Large intestine (tissue), 3 donors: Measurements from ENCODE around the gene SDK2. TPM values are rescaled to one million over a fixed set of nuclear protein-coding genes. Genes with fewer than 3 reads are reported as not detected.

Experiments
- DNase-seq, 2 donors: peaks; one replicate each; pipeline versions ENCODE4 v3.0.0 to v3.0.0-alpha.2; 2013
- H3K27ac ChIP-seq: one replicate; pipeline ENCODE4 v1.5.1; 2013; ENCODE audit warnings: low read length
- H3K27me3 ChIP-seq: 2 replicates; pipeline ENCODE4 v1.6.1; 2013; ENCODE audit warnings: low read length; ENCODE audit not compliant: control insufficient read depth, insufficient read depth
- H3K36me3 ChIP-seq: 2 replicates; pipeline ENCODE4 v1.6.1; 2013; ENCODE audit warnings: low read length; ENCODE audit not compliant: control insufficient read depth, insufficient read depth
- H3K4me1 ChIP-seq: one replicate; pipeline ENCODE4 v1.6.1; 2013; ENCODE audit warnings: low read length; ENCODE audit not compliant: control insufficient read depth, insufficient read depth
- H3K4me3 ChIP-seq: one replicate; pipeline ENCODE4 v1.5.1; 2013; ENCODE audit warnings: low read length
- H3K9me3 ChIP-seq: one replicate; pipeline ENCODE4 v1.6.1; 2013; ENCODE audit warnings: mild to moderate bottlenecking, low read depth, low read length, moderate library complexity; ENCODE audit not compliant: control insufficient read depth
- WGBS: methylation state at CpG from one replicate; pipeline ENCODE4 v1.1.5; 2013; ENCODE audit warnings: low lambda C conversion rate; ENCODE audit not compliant: insufficient coverage; 5-methylcytosine and 5-hydroxymethylcytosine counted together
- polyA plus RNA-seq: library from polyadenylated mRNA; unstranded; fragments of 120-200 nt; gene quantifications from one replicate; pipeline ENCODE4 v1.2.1, GENCODE V29; 2013

SDK2 gene
- polyA plus RNA-seq, 1 donor: 0.94 TPM

DNA sequence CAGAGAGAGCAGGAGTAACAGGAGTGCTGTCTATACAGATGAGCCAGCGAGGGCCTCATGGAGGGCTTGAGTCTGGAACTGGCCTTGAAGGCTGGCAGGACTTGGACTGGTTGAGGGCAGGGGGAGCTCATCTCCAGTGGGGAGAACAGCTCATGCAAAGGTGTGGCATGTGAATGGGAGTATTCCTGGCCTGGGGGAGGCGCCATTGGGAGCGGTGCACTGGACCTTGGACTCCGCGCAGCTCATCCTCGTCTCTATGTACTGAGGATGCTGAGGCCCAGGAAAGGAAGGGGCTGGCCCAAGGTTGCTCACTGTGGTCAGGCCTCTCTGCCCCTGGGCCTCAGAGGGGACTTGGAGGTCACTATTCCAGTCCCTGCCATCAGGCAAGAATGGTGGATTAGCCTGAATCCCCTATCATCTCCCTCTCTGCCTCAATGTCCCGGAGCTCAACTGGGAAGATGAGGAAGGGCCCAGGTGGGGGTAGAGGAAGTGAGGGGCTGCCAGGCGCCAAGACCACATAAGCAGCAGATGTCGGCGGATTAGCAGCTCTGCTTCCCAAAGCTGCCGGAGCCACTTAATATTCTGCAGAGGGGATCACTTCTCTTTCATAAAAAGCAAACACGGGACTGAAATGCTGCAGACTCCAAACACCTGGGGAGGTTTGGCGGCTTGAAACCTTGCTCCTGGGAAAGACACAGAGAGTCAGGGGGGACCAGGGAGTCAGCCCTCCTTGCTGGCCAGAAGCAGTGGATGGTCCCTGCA is 88.9 kb downstream of the SDK2 start:
- DNase-seq: no peak
- Histone ChIP-seq H3K4me3 (no peak overlapping the region), H3K9me3 (no peaks in the 10 kb centered on the region), H3K4me1 (no peaks in the 10 kb centered on the region), H3K27me3 (peaks cover 4% of the 10 kb centered on the region), H3K36me3 (no peaks in the 10 kb centered on the region), H3K27ac (no peak overlapping the region)
- WGBS: no CpG with 5 or more reads among the region's 13 CpGs

DNA sequence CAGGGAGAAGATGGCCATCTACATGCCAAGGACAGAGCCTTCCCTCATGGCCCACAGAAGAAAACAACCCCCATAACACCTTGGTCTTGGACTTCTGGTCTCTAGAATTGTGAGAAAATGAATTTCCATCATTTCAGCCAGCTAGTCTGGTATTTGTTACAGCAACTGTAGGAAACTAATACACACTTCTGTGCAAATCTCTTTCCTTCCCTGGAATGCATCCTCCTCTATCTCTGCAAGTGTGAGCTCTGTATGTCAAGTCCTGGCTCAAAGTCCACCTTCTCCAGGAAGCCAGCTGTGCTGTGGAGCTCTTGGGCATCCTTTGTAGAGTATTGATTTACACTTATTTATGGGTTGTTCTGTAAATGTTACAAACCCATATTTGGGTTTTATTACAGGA is 89.7 kb downstream of the SDK2 start:
- Histone ChIP-seq H3K4me3 (no peak overlapping the region), H3K9me3 (no peaks in the 10 kb centered on the region), H3K4me1 (no peaks in the 10 kb centered on the region), H3K27me3 (peaks cover 4% of the 10 kb centered on the region), H3K36me3 (no peaks in the 10 kb centered on the region), H3K27ac (no peak overlapping the region)
- DNase-seq: no peak

DNA sequence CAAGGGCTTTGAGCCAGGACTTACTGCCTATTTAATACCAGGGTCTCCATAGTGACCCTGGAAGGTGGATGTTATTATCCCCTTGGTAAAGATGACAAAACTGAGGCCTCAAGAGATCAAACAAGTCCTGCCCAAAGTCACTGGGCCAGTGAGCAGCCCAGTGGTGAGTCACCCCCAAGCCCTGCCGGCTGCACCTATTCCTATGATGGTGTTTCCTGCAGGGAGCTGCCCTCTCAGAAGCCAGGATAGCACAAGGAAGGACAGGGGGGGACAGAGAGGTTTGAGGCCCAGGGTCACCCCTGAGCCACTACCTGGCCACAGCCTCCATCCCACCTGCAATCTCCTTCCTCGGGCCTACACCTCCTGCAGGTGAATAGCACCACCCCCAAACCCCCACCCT is 90.9 kb downstream of the SDK2 start:
- H3K36me3 ChIP-seq: no peaks in the 10 kb centered on the region
- H3K27me3 ChIP-seq: peaks cover 4% of the 10 kb centered on the region
- H3K4me3 ChIP-seq: no peak overlapping the region
- no peak for DNase-seq
- H3K27ac ChIP-seq: no peak overlapping the region
- no peaks in the 10 kb centered on the region for H3K4me1 ChIP-seq
- WGBS: no CpG with 5 or more reads among the region's 2 CpGs
- H3K9me3 ChIP-seq: no peaks in the 10 kb centered on the region

DNA sequence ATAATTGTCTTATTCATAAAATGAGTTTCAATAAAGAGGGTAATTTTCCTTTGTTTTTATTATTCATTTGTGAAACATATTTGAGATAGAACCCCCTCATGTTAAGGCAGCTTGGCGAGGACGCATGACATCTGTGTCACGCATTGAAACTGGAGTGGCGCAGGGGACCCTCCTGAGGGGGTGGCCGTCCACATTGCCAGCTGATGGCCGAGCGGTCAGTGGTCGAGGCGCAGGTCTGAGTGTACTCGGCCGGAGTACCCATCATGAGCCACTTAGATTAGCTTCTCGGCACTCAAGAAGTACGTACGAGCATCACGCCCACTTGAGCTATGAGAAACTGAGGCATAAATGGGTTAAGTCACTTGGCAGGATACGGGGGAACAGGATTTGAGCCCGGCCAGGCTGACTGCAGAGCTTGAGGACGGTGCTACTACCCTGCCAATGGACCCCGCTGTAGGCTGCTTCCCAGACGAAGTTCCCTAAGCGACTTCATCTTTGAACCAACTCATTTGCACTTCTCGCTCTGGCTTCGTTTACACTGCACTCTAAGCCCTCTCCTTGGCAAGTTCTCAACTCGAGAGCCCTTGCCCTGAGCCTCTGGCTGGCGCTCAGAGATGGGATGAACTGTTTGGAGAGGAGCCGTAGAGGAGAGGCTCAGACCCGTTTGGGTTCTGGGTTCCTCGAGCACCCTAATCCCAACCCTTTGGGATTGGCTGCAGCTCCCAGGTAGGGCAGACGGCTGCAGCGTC is 91.8 kb downstream of the SDK2 start:
- no peak overlapping the region for H3K4me3 ChIP-seq
- peaks cover 4% of the 10 kb centered on the region for H3K27me3 ChIP-seq
- H3K36me3 ChIP-seq: no peaks in the 10 kb centered on the region
- H3K9me3 ChIP-seq: no peaks in the 10 kb centered on the region
- no CpG with 5 or more reads among the region's 30 CpGs for WGBS
- no peaks in the 10 kb centered on the region for H3K4me1 ChIP-seq
- no peak overlapping the region for H3K27ac ChIP-seq
- DNase-seq: no peak

DNA sequence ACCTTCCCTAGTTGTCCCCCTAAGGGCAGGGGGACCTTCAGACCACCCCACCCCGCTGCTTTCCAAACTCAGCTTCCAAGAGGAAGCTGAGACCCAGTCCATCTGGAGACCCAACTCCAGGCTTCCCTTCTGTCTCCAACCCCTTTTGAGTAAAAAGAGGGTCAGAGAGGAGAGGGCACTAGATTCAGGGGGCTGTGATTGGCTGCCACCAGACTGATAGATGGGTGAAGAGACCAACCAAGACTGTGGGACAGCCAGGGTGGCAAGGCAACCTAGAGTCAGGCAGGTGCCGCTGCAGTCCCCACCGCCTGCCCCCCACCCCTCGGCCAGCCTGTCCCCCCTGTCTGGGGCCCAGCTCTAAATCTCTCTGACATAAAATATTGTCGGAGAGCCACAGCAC is 92.5 kb downstream of the SDK2 start:
- H3K36me3 ChIP-seq: no peaks in the 10 kb centered on the region
- no peak overlapping the region for H3K4me3 ChIP-seq
- H3K4me1 ChIP-seq: no peaks in the 10 kb centered on the region
- peaks cover 4% of the 10 kb centered on the region for H3K27me3 ChIP-seq
- no peaks in the 10 kb centered on the region for H3K9me3 ChIP-seq
- WGBS: no CpG with 5 or more reads among the region's 5 CpGs
- H3K27ac ChIP-seq: no peak overlapping the region
- no peak for DNase-seq

DNA sequence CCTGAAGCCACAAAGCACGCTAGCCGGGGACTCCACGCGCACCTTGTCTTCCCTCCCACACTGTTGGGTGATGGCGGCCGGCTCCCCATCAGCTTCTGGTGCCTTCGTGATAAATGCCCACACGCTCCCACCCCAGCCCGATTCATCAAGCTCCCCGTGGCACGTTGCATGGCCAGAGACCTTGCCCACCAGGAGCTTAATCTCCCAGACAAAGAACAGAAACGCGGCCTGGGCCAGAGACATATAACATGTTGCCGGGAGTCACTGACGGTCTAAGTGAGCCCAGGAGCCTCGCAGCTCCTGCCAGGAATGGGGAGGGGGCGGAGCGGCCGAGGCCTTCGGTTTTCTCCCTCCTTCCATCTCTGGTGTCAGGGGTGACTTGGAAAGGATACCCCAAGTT is 93.1 kb downstream of the SDK2 start:
- Histone ChIP-seq H3K4me1 (no peaks in the 10 kb centered on the region), H3K9me3 (no peaks in the 10 kb centered on the region), H3K27me3 (peaks cover 4% of the 10 kb centered on the region), H3K27ac (no peak overlapping the region), H3K4me3 (no peak overlapping the region), H3K36me3 (no peaks in the 10 kb centered on the region)
- no peak for DNase-seq
- WGBS: no CpG with 5 or more reads among the region's 20 CpGs

DNA sequence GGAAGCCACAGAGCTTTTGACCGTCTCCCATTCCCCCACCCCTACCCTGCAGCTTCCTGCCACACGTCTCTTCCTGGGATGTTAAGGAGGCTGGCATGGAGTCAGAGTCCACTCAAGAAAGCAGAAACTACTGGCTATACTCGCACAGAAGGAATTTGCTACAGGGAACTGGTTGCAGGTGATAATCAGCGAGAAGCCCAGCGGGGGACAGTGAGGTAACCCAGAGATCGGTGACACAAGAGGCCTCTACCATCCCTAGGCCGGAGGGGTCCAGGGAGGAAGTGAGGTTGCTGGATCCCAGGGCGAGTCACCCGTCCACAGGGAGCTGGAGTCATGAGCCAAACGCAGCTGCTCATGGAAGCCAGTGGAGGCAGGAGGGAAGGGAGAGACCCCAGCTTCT is 93.7 kb downstream of the SDK2 start:
- H3K4me3 ChIP-seq: no peak overlapping the region
- no peaks in the 10 kb centered on the region for H3K4me1 ChIP-seq
- peaks cover 2% of the 10 kb centered on the region for H3K27me3 ChIP-seq
- WGBS: no CpG with 5 or more reads among the region's 10 CpGs
- H3K27ac ChIP-seq: no peak overlapping the region
- H3K9me3 ChIP-seq: no peaks in the 10 kb centered on the region
- DNase-seq: no peak
- no peaks in the 10 kb centered on the region for H3K36me3 ChIP-seq

DNA sequence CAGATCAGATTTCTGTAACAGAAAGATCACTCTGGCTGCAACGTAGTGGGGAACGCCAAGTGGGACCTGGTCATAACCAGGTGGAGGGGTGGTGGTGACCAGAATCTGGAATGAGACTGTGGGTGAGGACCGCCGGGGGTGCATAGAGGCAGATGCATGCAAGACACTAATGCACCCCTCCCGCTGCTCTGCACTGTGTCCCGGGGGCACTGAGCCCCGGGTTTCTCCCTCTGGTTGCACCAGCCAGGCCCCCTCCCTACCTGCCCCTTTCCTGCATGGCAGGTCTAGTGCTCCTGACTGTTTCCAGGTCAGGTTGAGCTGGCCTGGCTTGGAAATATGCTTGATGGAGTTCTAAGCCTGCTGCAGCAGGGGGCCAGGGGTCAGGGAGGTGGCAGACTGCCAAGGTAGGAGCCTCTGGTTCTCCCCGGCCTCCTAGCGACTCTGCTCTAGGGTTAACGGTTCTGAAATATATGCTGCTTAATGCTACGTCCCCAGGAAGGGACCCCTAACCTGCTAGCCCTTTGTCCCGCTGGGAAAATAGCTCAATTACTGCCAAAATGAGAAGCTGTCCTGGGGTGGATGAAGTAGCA is 94.3 kb downstream of the SDK2 start:
- Histone ChIP-seq H3K4me1 (no peaks in the 10 kb centered on the region), H3K27ac (no peak overlapping the region), H3K36me3 (no peaks in the 10 kb centered on the region), H3K4me3 (no peak overlapping the region), H3K27me3 (no peaks in the 10 kb centered on the region), H3K9me3 (no peaks in the 10 kb centered on the region)
- no peak for DNase-seq
- no CpG with 5 or more reads among the region's 12 CpGs for WGBS

DNA sequence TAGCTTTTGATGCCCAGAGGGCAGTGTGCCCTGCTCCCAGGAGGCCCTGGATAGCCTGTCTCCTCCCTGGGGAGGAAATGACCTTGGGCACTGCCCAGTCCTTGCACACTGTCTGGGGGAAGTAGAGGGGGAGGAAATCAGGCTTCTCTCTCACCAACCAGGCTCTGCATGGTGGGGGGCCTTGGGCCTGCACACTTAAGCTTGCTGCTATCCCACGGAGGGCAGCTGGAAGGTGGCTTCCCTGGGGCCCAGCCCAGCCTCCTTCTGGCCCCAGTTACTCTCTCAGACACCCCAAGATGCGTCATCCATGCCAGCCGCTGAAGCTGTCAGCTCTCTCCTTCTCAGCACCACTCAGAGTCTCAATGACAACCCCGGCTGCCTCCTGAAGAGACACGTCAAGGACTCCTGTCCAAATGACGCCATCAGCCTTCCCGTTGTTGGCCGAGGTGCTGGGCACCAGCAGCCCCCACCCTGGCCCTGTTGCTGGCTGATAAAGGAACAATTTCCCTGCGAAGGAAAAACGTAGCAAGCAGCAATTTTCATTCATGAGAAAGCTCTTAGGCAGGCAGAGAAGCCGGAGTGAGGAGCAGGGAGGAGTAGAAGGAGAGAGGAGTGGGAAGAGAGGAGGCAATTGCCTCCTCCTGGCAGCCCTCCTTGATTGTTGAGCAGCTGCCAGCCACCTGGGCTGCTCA is 95.5 kb downstream of the SDK2 start:
- Histone ChIP-seq H3K4me3 (no peak overlapping the region), H3K27ac (no peak overlapping the region), H3K4me1 (no peaks in the 10 kb centered on the region), H3K9me3 (no peaks in the 10 kb centered on the region), H3K36me3 (no peaks in the 10 kb centered on the region), H3K27me3 (no peaks in the 10 kb centered on the region)
- no CpG with 5 or more reads among the region's 11 CpGs for WGBS
- no peak for DNase-seq

DNA sequence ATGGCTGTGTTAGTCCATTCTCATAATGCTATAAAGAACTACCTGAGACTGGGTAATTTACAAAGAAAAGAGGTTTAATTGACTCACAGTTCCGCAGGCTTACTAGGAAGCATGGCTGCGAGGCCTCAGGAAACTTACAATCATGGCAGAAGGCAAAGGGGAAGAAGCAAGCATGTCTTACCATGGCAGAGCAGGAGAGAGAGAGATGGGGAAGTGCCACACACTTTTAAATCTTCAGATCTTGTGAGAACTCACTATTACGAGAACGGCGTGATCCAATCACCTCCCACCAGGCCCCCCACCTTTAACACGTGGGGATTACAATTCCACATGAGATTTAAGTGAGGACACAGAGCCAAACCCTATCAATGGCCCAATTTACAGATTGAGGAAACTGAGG is 96.5 kb downstream of the SDK2 start:
- no CpG with 5 or more reads among the region's 6 CpGs for WGBS
- Histone ChIP-seq H3K4me3 (no peak overlapping the region), H3K4me1 (no peaks in the 10 kb centered on the region), H3K36me3 (no peaks in the 10 kb centered on the region), H3K27ac (no peak overlapping the region), H3K27me3 (no peaks in the 10 kb centered on the region), H3K9me3 (no peaks in the 10 kb centered on the region)
- no peak for DNase-seq
